Activated naive CD4-positive, alpha-beta T cell treated with anti-CD3 and anti-CD28 coated beads, Interleukin-2, amount 50 U/mL, for 72 hours (primary cell): ENCODE measurements around the gene RAD1. TPM values are rescaled to one million over a fixed set of nuclear protein-coding genes. Genes with fewer than 3 reads are reported as not detected.

Source experiments
- ATAC-seq, 2 donors: fragments of 150-1000 bp; cut with Tn5 transposase; 2 replicates each; pipeline ENCODE4 v1.10.0; 2021; ENCODE audit warnings: mild to moderate bottlenecking in 2 of 2, moderate library complexity in 2 of 2
- DNase-seq, 2 donors: peaks; one replicate each; pipeline ENCODE4 v3.0.0; 2021 to 2022; ENCODE audit warnings: low spot score in 2 of 2
- H3K27ac Mint-ChIP-seq, 2 donors: one replicate each; pipeline ENCODE4 v1.8.0; 2022; ENCODE audit warnings: mild to moderate bottlenecking in 2 of 2, mixed read lengths in 2 of 2
- H3K36me3 Mint-ChIP-seq, 2 donors: one replicate each; pipeline ENCODE4 v1.8.0; 2022; ENCODE audit warnings: mixed read lengths in 2 of 2
- H3K9me3 Mint-ChIP-seq, 2 donors: one replicate each; pipeline ENCODE4 v1.8.0; 2022; ENCODE audit warnings: mixed read lengths in 2 of 2
- total RNA-seq, 2 donors: library from RNA; stranded (reverse); gene quantifications; one replicate each; pipeline ENCODE4 v1.2.3, GENCODE V29; 2022

Gene RAD1, protein sequence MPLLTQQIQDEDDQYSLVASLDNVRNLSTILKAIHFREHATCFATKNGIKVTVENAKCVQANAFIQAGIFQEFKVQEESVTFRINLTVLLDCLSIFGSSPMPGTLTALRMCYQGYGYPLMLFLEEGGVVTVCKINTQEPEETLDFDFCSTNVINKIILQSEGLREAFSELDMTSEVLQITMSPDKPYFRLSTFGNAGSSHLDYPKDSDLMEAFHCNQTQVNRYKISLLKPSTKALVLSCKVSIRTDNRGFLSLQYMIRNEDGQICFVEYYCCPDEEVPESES
- 10 to 100 TPM; 36.8 to 42.6 TPM for total RNA-seq

DNA sequence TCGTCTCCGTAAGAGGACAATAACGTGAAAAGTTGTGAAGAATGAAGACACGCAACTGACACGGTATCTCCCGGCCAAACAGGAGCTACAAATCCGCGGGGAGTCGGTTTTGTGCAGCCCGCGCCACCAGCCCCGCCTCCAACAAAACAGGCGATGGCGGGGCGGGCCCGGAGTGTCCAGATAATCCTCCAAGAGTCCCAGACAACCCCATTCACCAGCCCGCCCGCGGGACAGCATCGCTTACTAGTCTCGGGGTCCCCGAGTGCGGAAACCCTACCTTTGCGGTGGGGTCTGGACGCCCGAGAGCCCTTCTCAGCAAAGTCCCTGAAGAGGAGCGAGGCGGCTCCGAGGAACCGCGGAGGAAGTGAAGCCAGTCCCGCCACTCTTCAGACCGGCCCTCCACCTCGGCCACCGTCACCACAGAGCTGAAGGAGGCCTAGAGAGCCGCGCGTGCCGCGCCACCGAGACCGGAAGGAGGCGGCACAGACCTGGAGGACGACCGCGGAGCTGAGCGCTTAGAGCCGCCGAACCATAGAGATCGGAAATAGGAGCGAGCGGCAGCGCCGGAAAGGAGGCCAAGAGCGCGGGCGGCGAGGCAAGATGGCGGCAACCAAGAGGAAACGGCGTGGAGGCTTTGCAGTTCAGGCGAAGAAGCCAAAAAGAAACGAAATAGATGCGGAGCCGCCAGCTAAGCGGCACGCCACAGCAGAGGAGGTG, at the start of gene RAD1, which contains the start of gene BRIX1:
Gene RAD1 (minus strand): TSS at position 366 of the 717 bp plus-strand sequence. CDS start 612 bp downstream, outside the sequence.
Gene BRIX1 (plus strand): TSS at position 573 of the 717 bp plus-strand sequence. CDS start 28 bp downstream, at position 601.
- H3K36me3 Mint-ChIP-seq = peaks cover 32 to 35% of the 10 kb centered on the region in 2 donors
- H3K9me3 Mint-ChIP-seq = no peaks in the 10 kb centered on the region
- peak; percentile 95 to 99 for ATAC-seq
- peak; percentile 93 to 94 for DNase-seq
- H3K27ac Mint-ChIP-seq = peak within 1 kb of the TSS in 1 of 2 donors; percentile 51

DNA sequence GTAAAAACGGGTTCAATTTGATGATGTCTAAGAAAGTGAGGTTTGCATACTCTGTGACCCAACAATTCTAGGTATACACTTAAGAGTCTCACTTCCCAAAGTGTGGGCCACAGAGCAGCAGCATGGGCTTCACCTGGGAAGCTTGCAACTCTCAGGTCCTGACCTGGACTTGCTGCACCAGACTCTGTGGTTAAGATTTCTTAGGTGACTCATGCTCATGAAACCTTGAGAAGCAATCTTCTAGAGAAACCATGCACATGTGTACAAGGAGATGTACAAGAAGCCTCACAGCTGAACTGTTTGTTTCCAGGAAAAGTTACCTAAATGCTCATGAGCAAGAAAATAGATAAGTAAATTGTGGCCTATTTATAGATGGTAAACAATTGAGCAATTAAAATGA, 44.0 kb upstream of the RAD1 start:
- peak; percentile 78 to 93 for ATAC-seq

DNA sequence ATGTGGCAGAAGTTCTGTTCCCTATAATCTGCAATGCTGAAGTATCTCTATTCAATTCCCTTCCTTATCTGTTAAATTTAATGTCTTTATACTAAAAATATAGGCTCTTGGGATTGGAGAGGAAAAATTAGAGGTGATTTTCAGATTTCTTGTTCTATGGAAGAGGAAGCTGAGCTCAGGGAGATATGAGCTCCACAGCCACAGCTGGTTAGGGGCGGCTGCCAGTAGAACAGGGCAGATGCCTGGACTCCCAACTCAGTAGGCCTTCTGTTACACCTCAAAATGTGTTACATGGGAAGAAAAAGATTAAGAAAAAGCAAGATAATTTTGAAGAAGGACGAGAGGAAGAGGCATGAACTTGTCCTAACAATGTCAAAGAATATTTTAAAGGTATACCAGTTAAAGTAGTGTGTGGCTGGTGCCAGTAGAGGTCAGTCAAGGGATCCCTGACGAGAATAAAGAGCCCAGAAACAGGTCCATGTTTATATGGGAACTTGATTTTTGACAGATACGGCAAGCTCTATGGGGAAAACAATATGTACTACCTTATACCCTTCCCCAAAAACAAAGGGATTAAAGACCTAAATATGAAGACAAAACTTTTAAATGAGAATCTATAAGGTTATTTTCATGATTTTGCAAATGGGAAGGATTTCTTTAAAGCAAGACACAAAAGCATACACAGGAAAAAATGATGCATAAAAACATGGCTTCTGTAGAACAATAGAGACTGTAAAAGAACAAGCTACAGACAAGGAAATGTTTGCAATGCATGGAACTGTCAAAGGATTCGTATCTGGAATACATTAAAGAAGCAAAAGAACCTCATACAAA, 42.8 kb upstream of the RAD1 start:
- DNase-seq (no peak), ATAC-seq (peak in 1 of 2 donors; percentile 34)
- Mint-ChIP-seq H3K27ac (peak overlapping the region in 1 of 2 donors; percentile 6), H3K36me3 (no peaks in the 10 kb centered on the region), H3K9me3 (no peaks in the 10 kb centered on the region)

More for the DNA sequence above, 44.0 kb upstream of the RAD1 start:
- DNase-seq = no peak
- H3K9me3 Mint-ChIP-seq = no peaks in the 10 kb centered on the region
- H3K36me3 Mint-ChIP-seq = no peaks in the 10 kb centered on the region
- peak overlapping the region in 1 of 2 donors; percentile 18 for H3K27ac Mint-ChIP-seq

DNA sequence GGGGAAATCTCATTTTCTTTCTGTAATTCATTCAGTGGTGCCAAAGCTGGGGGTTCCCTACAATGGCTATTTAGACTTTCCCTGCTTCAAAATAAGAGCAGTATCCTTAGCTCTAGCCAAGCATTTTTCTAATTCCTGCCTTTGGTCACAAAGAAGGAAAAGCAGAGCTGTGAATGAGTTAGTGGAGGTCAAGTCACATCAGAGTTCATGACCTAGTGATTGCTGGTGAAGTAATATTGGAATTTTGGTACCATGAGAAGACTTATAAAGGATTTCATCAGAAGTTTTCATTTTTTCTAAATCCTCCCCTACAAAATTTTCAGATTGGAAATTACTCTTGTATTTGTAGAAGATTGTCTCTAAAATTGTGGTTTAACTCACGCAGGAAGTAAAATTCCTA, 42.0 kb upstream of the RAD1 start:
- DNase-seq (no peak), ATAC-seq (no peak)
- H3K36me3 Mint-ChIP-seq = no peaks in the 10 kb centered on the region
- no peaks in the 10 kb centered on the region for H3K9me3 Mint-ChIP-seq
- H3K27ac Mint-ChIP-seq = no peak overlapping the region

DNA sequence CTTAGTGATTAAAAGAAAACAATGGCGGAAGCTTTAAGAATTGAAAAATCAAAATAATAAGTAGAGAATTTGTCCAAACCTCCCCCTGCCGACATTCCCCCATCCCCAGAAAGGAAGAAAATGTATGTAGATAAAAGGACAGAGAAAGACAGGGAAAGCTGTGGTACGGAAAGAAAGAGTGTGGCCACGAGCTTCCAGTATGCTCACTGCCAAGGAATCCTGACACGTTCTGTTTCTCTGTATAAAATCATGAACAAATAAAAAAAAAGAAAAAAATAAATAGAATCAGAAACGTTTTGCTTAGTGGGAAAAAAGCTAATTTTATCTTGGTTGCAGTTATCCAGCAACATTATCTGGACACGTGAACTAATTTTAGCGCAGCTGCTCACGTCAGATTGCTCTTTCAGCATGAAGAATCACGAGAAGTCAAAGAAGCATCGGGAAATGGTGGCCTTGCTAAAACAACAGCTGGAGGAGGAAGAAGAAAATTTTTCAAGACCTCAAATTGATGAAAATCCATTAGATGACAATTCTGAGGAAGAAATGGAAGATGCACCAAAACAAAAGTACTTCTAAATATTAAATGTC, 29.2 kb upstream of the RAD1 start:
- no peak for ATAC-seq
- Mint-ChIP-seq H3K9me3 (no peaks in the 10 kb centered on the region), H3K36me3 (peaks cover 5 to 24% of the 10 kb centered on the region in 2 donors), H3K27ac (peak overlapping the region in 1 of 2 donors; percentile 24)
- DNase-seq = no peak

DNA sequence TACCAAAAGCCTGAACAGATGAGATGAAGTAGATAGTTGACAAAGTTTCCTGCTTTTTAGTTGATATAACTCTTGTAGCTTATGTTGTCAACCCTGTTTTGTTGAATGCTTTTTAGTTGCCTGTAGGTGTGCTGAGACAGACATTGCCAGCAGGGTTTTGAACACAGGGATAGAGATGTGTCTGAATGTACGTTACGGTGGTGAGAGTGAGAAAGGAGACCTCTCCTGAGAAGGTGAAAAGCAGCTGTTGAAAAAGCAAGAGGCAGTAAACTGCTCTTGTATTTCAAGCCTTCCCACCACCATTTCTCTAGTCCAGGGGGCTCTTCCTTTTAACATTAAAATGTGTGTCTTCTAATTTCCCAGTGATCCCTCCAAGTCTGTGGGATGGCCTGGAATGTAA, 28.7 kb upstream of the RAD1 start:
- Mint-ChIP-seq H3K9me3 (no peaks in the 10 kb centered on the region), H3K27ac (no peak overlapping the region), H3K36me3 (peaks cover 0 to 20% of the 10 kb centered on the region in 2 donors)
- DNase-seq (no peak), ATAC-seq (no peak)

DNA sequence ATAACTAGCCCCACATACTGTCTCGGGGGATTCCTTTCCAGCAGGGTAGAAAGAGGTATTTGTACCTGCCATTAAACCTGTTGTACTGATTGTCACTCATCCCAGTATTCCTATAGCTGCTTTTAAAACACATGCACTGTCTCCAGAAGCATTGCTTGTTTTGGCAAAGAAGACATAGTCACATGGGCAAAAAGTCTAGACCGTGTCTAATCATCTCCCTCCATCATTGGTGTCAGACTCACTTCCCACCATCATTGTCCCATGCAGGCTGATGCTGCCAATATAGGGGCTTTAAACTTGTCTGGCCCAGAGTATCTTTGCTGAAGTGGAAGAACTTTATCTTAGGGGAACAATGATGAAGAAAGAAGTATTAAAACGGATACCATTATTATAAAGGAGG, 26.6 kb upstream of the RAD1 start:
- Mint-ChIP-seq H3K9me3 (no peaks in the 10 kb centered on the region), H3K27ac (no peak overlapping the region), H3K36me3 (peaks cover 0 to 19% of the 10 kb centered on the region in 2 donors)
- ATAC-seq = no peak
- no peak for DNase-seq

DNA sequence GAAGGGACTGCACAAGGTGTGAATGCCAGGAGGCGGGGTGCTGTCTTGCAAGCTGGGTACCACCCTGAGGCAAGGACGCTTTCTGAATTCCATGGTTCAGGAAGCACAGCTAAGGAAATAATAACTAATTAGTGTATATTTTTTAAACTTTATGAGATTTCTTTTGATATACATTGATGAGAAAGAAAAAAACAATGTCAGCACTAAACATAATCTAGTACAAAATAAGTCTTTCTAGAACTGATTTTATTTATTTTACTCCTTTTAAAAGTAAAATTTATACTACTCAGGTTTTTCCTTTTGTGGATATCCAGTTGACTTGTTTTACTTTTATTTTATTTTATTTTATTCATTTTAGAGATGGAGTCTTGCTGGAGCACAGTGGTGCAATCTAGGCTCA, 17.6 kb upstream of the RAD1 start:
- no peak overlapping the region for H3K27ac Mint-ChIP-seq
- no peak for DNase-seq
- peaks cover 19 to 27% of the 10 kb centered on the region in 2 donors for H3K36me3 Mint-ChIP-seq
- ATAC-seq = no peak
- no peaks in the 10 kb centered on the region for H3K9me3 Mint-ChIP-seq

DNA sequence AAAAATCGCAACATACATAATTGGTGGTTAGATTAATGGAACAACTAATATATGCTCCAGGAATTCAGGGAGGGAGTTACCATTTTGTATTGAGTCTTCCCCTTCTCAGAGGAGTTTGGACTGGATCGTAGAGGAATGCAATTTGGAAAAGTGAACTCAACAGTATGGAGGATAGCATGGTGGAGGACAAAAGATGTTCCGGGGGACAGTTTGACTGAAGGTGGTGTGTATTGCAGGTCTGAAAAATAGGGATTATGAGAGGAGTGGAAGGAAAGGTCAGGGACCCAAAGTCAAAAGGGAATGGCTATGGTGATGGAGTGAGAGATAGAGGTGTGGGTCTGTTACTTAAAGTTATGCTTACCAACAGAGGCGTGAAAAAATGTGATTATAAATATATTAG, 15.6 kb upstream of the RAD1 start:
- Mint-ChIP-seq H3K36me3 (peaks cover 19 to 27% of the 10 kb centered on the region in 2 donors), H3K27ac (peak overlapping the region; percentile 93 to 99), H3K9me3 (no peaks in the 10 kb centered on the region)
- ATAC-seq (no peak), DNase-seq (no peak)

DNA sequence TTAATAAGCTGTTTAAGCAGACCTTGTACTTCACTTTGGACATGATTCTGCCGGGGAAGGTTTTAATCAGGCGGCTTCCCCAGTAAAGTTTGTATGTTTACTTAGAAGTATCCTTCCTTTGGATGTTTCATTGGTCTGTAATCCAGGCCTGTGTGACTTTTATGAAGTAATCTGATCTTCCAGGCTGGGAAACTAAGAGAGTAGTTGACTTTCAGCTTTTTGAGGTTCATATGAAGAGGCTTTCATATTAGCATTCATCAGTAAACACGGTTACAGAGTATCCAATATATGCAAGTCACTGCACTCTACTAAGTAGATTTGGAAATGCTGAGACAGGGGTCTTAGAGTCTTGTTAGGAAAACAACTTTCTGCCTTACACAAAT, 15.1 kb upstream of the RAD1 start:
- no peak for DNase-seq
- Mint-ChIP-seq H3K27ac (peak overlapping the region; percentile 93 to 99), H3K9me3 (no peaks in the 10 kb centered on the region), H3K36me3 (peaks cover 19 to 31% of the 10 kb centered on the region in 2 donors)
- no peak for ATAC-seq

DNA sequence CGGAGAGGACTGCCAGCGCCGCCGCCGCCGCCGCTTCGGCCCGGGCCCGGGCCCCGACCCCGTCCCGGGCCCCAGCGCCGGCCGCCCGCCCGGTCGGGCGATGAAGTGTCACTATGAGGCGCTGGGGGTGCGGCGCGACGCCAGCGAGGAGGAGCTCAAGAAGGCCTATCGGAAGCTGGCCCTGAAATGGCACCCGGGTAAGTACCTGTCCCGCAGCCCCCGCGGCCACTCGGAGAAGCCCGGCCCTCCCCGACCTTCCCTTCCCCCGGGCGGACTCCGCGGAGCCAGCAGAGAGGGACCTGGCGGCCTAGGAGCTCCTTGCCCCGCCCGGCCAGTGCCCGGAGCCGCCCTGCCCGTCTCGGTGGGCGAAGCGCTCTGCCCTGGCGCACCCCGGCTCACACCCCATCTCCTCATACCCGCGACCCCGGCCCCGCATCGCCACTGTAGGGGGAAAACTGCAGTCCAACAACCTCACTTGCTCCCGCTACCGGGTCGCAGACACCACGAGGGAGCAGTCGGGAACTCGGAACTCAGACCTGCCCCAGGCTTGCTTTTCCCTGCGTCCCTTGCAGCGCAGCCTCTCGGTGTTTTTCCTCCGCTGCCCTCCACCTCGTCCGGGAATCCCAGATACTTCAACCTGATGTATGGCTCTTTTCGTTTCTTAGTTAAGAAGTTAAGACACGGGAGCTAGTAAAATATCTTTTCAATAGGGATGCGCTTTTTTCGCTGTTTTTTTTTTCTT, 14.6 kb upstream of the RAD1 start:
- Mint-ChIP-seq H3K36me3 (peaks cover 19 to 36% of the 10 kb centered on the region in 2 donors), H3K27ac (peak overlapping the region; percentile 93 to 99), H3K9me3 (no peaks in the 10 kb centered on the region)
- ATAC-seq (peak; percentile 73 to 82), DNase-seq (peak; percentile 79 to 83)

DNA sequence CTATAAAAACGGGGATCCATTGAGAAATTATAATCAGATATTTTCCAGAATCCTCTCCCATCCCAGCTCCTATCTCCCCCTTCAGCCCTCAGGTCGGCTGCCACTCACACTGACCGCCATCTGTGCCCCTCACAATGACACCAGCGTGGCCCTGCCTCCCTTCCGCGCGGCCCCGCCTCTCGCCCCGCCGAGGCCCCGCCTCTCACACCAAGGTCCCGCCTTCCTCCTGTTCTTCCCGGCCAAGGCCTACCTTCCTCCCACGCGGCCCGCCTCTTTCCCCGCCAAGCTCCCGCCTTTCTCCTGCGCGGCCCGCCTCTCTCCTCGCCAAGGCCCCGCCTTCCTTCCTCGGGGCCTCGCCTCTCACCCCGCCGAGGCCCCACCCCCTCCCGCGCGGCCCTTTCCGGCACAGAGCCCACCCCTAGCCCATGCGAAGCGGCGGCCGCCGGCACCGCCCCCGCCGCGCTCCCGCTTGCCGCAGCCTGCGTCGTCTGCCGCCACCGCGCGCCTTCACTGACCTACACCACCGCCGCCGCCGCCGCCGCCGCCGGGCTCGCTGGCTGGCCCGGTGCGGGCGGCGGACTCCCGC, 13.9 kb upstream of the RAD1 start, which contains the start of gene DNAJC21:
Gene DNAJC21 (plus strand): TSS at position 426 of the 586 bp plus-strand sequence. CDS start 261 bp downstream, outside the sequence.
- peak within 1 kb of the TSS; percentile 93 to 99 for H3K27ac Mint-ChIP-seq
- peak; percentile 98 for DNase-seq
- H3K36me3 Mint-ChIP-seq = peaks cover 19 to 42% of the 10 kb centered on the region in 2 donors
- peak; percentile 89 to 90 for ATAC-seq
- H3K9me3 Mint-ChIP-seq = no peaks in the 10 kb centered on the region

DNA sequence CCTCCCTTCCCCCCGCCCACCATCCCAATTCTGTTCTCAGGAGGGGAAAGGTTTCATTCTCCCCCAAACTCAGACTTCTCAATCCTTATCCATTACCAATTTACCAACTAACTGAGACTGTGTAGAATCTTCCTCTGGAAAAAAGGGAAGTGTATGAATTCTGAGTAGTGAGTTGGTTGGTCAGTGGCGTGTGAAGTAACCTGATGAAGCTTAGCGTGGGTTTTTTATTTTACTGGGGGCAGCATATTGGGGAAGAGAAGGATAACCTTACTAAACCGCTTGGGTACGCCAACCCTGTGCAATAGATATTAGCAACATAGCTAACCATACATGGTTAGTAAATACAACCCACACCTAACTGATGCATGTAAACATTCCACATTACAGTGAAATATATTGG, 13.0 kb upstream of the RAD1 start:
- DNase-seq (no peak), ATAC-seq (no peak)
- no peak overlapping the region for H3K27ac Mint-ChIP-seq
- peaks cover 24 to 41% of the 10 kb centered on the region in 2 donors for H3K36me3 Mint-ChIP-seq
- H3K9me3 Mint-ChIP-seq = no peaks in the 10 kb centered on the region

DNA sequence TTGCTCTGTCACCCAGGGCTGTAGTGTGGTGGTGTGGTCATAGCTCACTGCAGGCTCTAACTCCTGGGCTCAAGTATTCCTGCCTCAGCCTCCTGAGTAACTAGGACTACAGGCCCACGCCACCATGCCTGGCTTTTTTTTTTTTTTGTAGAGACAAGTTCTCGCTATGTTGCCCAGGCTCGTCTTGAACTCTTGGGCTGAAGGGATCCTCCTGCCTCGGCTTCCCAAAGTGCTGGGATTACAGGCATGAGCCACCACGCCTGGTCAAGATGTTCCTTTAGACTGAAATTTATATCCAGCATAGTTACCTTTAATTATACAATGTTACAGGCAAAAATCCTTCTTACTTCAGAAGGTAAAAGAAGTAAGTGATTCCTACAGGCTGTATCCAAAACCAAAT, 12.5 kb upstream of the RAD1 start:
- DNase-seq (no peak), ATAC-seq (no peak)
- no peak overlapping the region for H3K27ac Mint-ChIP-seq
- H3K36me3 Mint-ChIP-seq = peaks cover 24 to 41% of the 10 kb centered on the region in 2 donors
- no peaks in the 10 kb centered on the region for H3K9me3 Mint-ChIP-seq

DNA sequence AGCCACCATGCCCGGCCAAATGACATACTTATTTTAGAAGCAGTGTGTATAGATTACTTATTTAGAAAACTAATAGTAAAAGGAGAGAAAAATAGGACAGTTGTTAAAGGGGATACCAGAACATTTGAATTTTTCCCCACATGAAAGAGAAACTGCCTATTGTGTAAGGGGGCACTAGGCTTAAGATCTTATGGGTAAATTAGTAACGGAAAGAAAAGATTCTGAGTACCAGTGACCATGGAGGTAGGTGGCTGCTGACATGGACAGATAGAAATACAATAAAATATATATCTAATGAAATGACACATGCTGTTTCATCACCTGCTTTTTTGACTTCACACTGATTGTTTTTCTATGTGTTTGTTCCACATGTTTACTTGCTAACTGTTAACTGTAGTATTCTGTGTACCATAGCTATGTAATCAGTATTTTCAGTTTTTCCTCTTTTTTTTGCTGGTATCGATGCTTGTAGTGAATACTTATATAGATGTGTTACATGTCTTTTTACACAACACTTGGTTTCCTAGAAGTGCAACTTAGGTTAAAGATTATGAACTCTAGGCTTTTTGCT, 11.1 kb upstream of the RAD1 start:
- ATAC-seq (no peak), DNase-seq (no peak)
- Mint-ChIP-seq H3K9me3 (no peaks in the 10 kb centered on the region), H3K36me3 (peaks cover 21 to 40% of the 10 kb centered on the region in 2 donors), H3K27ac (peak overlapping the region in 1 of 2 donors; percentile 91)
